NCI-H524 (cell line): ENCODE data around the gene TFPI.

Source experiments
- DNase-seq, 2 experiments: peaks; one replicate each; lab custom pipeline; 2025; lab: John Stamatoyannopoulos, UW

Gene TFPI

DNA sequence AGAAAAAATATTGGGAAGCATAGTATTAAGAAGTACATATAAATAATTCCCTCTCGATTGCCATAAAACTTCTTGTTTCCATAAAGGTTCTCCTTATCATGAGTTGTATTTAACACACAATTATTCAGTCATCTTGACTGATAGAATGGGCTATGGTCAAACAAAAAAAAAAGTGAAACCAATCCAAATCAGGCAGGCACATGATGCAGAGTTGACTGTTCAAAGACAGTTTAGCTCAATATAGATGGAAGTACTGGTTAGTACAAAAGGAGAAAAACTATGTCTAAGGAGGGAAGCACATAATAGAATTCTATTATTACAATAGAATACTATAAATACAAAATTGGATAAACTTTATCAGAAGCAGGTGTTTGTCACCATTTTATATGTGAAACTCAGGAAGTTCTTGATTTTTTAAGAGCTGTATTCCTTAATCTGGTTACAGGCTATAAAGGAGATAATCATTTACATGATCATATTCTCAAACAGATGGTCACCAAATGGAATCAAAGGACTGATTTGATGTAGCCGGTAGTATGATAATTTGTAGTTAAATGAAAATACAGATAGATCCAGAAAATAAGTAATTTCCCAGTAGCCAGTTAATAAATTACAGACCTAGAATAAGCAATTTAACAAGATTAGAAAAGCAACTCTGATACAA lies 88.0 kb downstream of the TFPI start:
- DNase-seq, result peak; percentile 15 to 57

DNA sequence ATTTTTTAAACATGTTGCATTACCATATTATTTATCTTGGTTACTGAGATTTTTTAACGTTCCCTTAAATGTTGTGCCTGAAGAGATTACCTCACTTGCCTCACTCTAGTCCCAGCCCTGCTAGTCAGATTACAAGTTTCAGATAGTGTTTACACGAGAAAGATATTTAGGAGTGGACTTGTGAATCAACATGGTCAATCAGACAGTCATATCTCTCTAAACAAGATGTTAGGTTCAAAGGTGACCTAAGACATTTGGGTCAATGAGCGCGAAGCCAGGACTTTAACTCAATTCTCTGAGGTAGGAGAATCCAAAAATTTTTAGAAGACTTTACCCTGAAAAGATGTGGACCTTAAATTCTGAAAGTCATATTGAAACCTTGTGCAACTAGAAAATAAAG lies 91.4 kb downstream of the TFPI start:
- DNase-seq, result no peak

DNA sequence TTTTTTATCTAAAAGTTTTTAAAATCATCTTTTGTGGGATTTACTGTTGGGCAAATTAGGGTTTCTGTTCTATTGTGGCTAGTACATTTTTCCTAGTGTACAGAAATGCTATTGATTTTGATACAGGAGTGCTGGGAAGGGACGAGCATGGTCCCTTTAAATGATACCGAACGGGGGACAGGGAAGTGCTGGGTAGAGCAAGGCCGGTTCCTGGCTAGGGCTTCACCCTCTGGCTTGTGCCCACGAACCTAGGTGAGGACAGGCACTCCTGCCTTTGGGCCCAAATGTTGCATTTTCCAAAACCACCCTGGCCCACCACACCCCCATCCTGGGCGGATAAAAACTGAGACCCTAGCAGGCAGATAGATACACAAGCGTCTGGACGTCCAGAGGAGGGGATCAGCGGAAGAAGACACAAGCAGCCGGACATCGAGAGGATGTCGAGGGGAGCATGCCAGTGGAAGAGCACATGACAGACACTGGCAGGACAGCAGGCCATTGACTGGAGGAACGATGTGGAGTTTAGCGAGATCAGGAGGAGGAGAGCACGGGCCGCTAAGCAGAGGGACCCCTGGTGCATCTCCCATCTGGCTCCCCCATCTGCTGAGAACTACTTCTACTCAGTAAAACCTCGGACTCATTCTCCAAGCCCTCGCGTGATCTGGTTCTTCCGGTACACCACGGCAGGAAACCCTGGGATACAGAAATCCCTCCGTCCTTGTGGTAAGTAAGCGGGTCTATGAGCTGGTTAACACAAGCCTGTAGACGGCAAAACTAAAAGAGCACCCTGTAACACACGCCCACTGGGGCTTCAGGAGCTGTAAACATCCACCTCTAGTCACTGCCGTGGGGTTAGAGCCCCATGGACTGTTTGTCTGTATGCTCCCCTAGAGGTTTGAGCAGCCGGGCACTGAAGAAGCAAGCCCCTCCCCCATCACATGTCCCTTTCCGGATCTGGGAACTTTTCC lies 92.7 kb downstream of the TFPI start:
- no peak for DNase-seq

DNA sequence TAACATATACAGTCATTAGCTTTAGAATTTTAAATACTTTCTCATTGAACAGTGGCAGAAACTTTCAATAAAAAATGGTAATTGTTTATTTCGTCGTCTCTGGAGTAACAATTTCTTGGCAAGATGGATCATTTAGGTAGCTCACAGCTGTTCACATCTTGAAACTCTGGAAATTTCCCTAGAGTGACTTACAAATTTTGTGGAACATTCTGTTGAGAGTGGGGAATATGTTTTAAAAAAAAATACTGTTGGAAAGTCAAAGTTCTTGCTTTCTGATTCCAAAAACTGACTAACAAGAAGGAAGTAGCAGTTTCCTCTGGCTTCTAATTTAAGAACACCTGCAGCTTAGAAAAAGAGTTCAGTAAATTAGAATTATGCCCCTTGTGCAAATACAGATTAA lies 95.0 kb downstream of the TFPI start:
- no peak for DNase-seq

DNA sequence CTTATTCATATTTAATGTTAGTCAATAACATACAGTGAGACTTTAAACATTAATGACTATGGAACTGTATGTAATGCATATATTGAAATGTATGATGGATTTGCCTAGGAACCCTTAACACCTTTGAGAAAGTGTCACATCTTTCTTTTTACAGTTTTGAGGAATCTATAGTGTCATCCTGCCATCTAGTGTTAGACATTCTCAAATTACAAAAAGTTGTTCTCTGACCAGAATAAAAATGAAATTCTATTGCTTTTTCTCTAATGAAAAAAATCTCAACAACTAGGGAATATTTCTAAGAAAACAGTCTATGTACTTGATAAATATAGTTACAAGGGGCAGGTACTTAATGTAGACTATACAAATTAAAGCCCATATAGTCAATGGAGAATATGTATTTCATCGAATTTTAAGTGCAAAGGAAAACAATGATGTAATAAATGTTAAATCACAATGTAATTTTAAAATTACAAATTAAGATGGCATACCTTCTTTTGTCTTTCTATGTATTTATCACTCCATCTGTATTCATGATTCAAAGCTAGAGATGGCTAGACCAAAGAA lies 101.1 kb downstream of the TFPI start:
- peak; percentile 11 to 38 for DNase-seq

DNA sequence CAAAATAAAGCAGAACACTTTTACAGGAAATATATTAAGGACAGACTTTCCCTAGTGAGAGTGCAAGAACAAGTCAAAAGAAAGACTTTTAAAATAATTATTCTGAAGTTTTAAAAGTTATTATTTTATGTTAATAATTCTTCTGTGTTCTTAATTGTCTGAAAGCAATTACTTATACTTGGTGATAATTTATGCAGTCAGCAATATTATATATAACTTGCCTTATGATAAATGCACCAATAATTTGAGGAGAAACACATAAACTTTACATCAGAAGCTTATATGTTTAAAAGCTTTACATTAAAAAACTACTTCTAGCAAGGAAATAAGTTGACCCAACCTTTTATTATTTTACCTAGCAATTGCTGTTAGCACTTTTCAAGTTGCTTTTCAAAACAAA lies 102.7 kb downstream of the TFPI start:
- no peak for DNase-seq

DNA sequence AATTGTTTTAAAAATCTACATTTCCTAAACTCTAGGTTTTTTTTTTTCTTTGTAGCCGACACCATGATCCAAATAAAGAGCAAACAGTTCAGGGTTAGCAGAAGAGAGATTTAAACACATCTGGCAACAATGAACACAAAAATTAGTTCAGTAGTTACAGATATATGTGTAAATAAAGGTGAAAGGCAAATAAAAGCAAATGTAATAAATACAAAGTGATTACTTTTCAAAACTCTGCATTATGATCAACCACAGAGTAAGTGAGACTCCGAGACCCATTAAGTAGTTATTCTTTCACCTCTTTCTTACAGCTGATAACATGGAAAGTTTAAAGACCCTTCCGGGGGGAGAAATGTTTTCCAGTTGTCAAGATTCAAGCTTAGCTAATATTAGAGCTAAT lies 106.9 kb downstream of the TFPI start:
- DNase-seq, result no peak

DNA sequence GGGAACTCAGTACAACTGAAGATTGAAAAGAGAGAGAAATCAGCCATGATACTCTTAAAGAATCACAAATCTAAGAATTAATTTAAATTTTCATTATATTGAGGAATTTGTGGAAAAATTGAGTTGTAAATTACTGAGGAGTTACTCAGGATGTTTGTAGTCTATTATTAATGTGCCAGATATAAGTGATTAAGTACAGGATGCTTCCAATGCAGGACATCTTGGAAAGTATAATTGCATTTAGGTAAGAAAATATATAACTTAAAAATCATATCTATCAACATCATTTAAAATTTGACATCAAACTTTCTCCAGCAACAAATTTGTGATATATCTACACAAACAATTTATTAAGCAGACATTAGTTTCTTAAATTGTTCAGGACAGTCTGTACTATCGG lies 107.5 kb downstream of the TFPI start:
- DNase-seq, result no peak

DNA sequence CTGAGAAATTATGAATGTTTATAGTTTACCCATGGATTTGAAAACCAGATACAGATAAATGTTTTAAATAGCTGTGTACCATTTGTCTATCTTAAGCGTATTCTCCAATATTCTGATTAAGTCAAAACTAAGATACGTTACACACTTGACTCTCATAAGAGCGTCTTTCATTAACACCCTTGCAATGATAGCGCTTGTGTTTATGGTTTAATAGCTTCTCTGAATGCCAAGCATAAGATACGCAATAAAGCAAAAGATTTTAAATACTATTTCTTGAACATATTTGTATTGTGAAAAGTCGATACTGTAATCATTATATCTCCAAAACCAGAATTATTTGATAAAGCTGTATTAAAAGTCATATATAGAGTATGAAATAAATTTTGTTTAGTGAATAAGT lies 109.2 kb downstream of the TFPI start:
- DNase-seq, result no peak

DNA sequence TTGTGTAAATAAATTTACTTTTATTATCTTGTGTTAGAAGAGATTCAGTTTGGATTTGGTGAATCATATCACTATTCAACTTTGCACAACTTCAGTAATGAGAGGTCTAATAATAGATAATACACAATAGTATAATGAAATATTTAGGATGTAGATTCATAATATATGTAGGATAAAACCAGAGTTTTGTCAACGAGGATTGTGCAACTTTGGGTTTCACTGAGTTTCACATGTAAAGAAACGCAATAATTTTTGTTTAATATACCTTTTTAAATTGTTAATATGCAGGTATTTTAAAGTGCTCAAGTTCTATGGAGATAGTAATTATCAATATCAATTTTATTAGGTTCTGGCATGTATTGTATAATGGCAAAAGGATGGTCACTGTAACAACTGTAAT lies 111.5 kb downstream of the TFPI start:
- no peak for DNase-seq

DNA sequence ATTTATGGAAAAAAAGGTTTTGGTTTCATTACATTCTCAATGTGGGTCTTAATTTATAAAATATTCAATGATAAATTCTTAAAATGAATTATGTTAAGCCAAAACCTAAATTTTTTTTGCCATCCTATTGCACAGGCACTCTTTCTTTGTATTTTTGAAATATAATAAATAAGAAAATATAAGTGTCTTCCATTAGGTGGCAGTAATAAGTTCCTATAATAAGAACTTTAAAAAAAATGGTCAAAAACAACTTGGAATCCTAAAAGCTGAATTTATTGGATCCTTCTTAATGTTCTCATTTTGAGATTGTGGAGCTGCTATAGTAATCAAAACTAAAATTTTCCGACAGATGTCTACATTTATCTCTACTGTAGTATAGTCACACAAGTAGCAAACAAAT lies 111.9 kb downstream of the TFPI start:
- DNase-seq, result no peak

DNA sequence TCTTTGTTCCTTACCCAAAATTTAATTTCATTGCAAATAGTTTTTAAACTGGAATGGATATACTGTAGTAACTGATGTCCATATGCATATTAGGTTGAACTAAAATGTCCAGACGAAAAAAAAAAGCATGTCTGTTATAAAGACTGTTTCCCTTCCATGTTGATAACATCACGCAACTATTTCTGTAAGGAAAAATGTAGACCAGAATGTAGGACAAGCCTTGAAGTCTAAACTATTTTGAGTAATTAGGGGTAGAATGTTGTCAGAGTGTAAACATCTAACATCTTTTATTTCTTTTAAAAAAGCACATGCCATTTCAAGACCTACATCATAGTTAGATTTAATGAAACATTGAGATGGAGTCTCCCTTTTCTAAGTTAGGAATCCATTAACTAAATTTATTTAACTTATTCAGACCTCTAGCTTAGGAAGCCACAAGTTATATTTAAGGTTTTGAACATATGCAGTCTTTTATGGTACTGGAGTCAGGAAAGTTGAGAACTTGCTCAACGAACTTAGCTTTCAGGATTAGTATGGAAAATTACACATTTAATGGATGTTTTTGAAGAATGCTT lies 114.0 kb downstream of the TFPI start:
- no peak for DNase-seq

DNA sequence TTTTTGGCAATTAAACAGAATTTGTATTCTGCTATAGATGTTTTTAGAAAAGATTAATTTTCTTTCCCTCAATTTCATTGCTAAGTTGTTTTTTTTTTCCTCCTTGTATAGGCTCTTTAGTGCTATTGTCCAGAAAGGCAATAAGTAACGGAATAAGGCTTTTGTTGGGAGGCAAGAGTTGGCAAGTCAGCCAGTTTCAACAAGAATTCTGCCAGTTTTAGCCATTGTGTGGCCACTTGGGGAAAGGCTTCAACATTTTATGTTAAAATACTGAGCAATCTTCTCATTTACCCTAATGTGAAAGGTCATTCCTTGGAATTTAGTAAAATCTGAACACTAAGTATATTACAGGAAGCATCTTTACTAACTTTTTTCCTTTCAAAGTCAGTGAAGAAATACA lies 115.8 kb downstream of the TFPI start:
- no peak for DNase-seq

DNA sequence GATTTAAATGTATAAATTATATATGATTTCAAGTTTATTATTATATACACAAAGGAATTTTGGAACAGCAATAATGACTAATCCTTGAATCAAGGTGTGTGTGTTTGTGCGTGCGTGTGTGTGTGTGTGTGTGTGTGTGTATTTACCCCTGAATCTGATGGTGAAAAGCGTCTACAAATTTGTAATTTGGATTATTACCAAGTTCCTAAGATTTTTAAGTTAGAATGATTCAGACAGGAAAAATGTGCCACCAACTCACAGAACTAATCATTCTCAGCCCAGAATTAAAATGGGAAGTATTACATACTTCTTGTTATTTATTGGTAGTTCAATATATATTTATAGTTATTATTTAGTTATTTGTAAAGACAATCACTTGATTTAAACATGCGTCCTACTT lies 118.5 kb downstream of the TFPI start:
- DNase-seq, result no peak

DNA sequence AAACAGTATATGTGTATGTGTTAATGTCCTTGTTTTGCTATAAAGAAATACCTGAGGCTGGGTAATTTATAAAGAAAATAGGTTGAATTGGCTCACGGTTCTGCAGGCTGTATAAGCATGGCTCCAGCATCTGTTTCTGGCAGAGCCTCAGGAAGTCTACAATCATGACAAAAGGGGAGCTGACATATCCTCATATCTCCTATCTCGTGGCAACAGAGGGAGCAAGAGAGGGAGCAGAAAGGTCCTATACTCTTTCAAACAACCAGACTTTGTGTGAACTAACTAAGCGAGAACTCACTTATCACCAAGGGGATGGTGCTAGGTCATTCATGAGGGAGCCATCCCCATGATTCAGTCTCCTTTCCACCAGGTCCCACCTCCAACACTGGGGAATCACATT lies 119.2 kb downstream of the TFPI start:
- DNase-seq, result no peak

DNA sequence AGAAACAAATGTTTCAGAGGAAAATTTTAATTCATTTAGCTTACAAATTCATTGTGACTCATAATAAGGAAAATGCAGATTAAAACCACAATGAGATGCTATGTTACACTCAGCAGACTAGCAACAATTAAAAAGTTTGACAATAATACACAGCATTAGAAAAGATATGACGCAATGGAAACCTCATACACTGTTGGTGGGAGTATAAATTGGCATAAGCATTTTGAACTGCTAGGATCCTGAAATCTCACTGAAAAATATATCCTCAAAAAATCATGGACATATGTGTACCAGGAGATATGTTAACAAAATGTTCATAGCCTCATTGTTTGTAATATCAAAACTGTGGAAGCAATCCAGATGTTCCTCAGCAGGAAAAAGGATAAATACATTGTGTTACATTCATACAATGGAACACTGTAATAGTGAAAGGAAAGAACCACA lies 119.9 kb downstream of the TFPI start:
- DNase-seq, result no peak

DNA sequence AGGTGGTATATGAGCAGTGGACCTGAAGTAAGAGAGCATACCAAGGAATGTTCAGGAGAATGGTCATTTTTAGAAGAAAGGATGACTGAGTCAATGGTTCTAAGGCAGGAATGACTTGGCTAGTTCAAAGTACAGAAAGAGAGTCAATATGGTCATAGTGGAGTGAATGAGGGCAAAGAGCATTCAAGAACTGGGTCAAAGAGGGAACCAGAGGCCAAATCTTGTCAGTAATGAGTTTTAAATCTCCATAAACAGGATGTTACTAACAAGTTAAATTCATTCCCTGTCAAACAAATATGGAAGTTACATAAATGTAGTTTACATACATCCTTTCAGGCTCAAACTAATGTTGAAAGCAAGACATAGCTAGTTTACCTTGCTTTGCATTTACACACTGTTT lies 122.3 kb downstream of the TFPI start:
- no peak for DNase-seq

DNA sequence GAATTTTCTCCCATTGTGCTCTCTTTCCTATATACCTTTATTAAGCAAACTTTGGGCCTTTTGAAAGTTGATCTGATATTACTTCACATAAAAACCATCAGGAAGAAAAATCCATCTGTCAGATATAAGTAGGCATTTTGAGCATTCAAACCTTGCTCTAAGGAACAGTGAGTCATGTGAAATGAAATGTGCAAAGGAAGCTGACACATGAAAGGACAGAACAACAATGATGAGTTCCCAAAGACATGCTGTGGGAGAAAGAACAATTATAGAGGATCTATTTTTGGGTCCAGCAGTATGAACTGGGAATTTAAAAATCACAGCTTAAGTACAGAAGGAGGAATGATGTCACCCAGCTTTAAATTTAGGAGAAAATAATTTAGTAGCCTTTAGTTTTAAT lies 124.2 kb downstream of the TFPI start:
- DNase-seq, result no peak

DNA sequence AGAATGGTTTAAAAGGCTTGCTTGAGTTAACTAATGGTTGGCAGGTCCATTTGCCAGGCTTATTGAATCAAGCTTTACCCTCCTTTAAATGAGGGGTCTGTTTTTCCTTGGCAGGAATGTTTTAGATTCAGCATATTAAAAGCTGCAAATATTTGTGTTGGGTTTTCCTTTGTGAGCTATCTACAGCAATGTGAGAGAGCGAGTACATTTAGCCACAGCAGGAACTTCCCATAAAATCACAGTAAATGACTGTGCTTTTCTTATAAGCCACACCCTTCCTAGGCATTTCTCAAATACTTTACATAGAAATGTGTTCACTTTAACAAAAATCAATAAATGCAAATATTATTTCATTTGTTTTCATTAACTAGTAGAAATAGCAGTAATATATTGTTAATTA lies 130.1 kb downstream of the TFPI start:
- no peak for DNase-seq

DNA sequence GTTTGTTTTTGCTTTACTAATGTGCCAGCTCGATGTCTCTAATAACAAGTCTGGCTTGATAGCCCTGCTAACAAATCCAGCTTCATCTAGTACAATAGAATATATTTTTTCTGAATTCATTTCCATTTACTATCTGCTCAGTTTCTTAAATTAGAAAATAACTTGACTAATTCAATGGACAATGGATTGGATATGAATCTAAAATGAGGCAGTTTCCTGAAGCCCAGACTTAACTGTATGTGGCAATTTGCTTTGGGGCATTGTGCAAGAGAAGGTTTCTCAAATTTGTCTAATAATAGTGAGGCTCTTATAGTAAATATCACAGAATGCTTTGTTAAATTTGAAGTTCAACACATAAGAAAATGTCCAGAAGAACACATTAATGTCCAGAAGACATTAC lies 132.0 kb downstream of the TFPI start:
- DNase-seq, result no peak

DNA sequence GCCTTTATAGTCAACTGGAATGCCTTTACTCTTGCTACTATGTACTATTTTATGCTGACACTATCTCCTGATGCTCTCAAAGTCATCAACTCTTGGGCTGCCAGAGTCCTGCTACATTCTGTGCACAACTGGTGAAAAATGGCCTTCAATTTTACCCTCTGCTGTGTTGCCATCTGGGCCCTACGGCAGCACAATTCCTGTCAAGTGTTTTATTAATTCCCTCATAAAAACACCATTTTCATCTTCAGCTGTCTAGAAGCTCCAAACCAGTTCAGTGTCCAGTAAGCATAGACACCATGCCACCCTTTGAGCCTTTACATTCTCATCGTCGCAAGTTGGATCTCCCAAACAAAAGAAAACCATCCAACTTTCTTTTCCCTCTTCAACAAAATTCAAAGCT lies 132.7 kb downstream of the TFPI start:
- DNase-seq, result peak in 1 of 2 experiments; percentile 27

DNA sequence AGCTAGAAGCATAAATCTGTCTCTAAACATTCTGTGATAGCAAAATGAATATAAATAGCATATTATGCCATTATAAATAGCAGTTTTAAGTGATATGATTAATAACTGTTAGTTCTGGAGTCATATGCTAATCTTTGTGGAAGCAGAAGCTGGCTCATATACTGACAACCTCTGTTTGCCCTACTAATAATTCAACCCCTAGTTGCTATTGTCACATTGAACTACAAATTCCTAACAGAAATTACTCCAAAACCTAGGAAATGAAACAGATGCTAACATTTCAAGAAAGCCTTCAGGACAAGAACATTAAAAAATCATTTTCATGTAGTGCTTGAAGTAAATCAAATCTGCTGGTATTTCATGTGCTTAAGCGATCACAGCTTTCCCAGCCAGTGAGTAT lies 134.4 kb downstream of the TFPI start:
- DNase-seq, result no peak

DNA sequence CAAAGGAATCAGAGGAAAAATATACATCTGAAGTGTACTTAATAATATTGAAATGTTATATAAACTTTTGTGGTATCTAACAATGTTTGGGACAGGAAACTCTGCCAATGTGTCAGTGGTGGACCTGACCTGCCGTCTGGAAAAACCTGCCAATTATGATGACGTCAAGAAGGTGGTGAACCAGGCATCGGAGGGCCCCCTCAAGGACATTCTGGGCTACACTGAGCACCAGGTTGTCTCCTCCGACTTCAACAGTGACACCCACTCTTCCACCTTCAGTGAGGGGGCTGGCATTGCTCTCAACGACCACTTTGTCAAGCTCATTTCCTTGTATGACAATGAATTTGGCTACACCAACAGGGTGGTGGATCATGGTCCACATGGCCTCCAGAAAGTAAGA lies 138.8 kb downstream of the TFPI start:
- DNase-seq, result no peak
